ENCODE results near the gene SPOCK1. TPM values are rescaled to one million over a fixed set of nuclear protein-coding genes. Genes with fewer than 3 reads are reported as not detected.

Gene SPOCK1
- total RNA-seq, 1 experiment from 2014 or later: 4.0 TPM

DNA sequence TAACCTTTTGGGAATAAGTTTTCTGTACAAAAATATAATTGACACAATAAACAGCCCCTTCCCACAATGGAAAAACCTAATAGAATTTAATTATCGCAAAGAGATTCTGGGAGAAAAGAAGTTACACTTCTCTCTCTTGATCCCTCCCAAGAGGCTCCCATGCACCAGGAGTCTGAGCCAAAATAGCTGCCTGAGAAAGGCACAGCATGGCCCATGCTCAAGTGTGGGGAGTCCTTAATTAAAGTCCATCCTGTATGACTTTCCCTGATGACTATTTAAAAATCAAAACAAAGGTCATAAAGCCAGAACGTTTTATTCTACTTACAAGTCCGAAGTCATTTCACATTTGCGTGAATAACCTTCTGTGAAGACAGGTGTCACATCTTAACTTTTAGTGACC, 155.1 kb downstream of the SPOCK1 start:
- Histone ChIP-seq H3K27me3 (replicated peaks; ENCODE audit: insufficient read depth, low read depth, low read length, poor library complexity) (no peaks in the 10 kb centered on the region), H3K27ac (ENCODE audit: low read depth, low read length, poor library complexity, severe bottlenecking) (no peak overlapping the region), H3K9me3 (ENCODE audit: low read depth, low read length, poor library complexity, severe bottlenecking) (no peaks in the 10 kb centered on the region), H3K36me3 (ENCODE audit: insufficient read depth, low read length, poor library complexity, severe bottlenecking) (no peaks in the 10 kb centered on the region), H3K4me3 (ENCODE audit: low read depth, low read length, poor library complexity, severe bottlenecking) (no peak overlapping the region), H3K4me1 (ENCODE audit: insufficient read depth, low read length, poor library complexity, severe bottlenecking) (no peaks in the 10 kb centered on the region)
- POLR2A ChIA-PET (ENCODE audit: low non-redundant PET): interaction anchor here (0.6 kb wide), 1 partner anchor 173 kb away, joined by 5 read pairs; no protein-coding TSS in a partner anchor
- DNase-seq (ENCODE audit: low spot score): no peak
- no peak for TF ChIP-seq CTCF (conservative IDR thresholded peaks at IDR 0.05; ENCODE audit: low read depth, low read length)
- TF ChIP-seq EZH2 (IDR thresholded peaks at IDR 0.05; ENCODE audit: borderline replicate concordance, low read depth, low read length, poor library complexity, severe bottlenecking): no peak
- intact Hi-C loops (cut with micrococcal nuclease; ENCODE audit: unreplicated experiment): no loop called here
- CTCF ChIA-PET: no interaction called here
- BruUV-seq (replicated peaks): no TSS peak

DNA sequence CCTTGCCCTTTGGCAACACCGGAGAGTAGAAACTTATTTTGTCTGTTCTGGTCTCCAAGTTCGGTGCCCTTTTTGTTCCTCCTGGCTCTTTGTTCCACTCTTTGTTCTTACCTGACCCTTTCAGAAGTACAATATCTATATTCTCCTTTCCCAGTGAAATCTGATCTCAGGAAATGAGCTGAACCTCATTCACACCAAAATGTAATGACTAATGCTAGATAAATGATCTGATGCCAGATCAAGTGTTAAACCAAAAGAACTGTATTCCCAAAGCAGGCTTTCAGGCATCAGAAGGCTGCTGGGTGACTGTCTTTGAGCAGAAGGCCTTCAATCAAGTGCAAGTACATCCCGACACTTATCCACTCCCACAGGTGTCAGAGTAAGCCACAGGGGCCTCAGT, 156.4 kb downstream of the SPOCK1 start:
- no TSS peak for BruUV-seq (replicated peaks)
- intact Hi-C loops (cut with micrococcal nuclease; ENCODE audit: unreplicated experiment): no loop called here
- ChIA-PET POLR2A (ENCODE audit: low non-redundant PET) (no interaction called here), CTCF (no interaction called here)
- Histone ChIP-seq H3K4me3 (ENCODE audit: low read depth, low read length, poor library complexity, severe bottlenecking) (no peak overlapping the region), H3K27me3 (replicated peaks; ENCODE audit: insufficient read depth, low read depth, low read length, poor library complexity) (no peaks in the 10 kb centered on the region), H3K36me3 (ENCODE audit: insufficient read depth, low read length, poor library complexity, severe bottlenecking) (no peaks in the 10 kb centered on the region), H3K4me1 (ENCODE audit: insufficient read depth, low read length, poor library complexity, severe bottlenecking) (no peaks in the 10 kb centered on the region), H3K9me3 (ENCODE audit: low read depth, low read length, poor library complexity, severe bottlenecking) (no peaks in the 10 kb centered on the region), H3K27ac (ENCODE audit: low read depth, low read length, poor library complexity, severe bottlenecking) (no peak overlapping the region)
- DNase-seq (ENCODE audit: low spot score): no peak
- TF ChIP-seq EZH2 (IDR thresholded peaks at IDR 0.05; ENCODE audit: borderline replicate concordance, low read depth, low read length, poor library complexity, severe bottlenecking) (no peak), CTCF (conservative IDR thresholded peaks at IDR 0.05; ENCODE audit: low read depth, low read length) (no peak)

DNA sequence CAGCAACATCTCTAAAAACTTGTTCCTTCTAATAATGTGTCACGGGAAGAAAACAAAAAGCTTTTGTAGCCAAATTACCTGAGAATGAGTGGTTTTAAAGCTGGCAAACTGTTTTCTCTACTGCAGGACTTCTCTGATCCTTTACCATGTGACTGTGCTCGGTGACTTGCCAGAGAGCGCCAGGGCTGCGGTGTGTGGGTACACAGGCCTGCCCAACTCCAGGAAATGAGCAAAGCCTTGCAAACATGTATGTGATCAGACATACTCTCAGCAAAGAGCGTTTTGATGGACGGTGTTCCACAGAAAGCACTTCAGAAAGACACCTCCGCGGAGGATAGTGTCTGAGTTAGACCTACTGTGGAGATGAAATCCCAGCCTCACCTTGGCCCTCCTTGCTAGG, 157.3 kb downstream of the SPOCK1 start:
- intact Hi-C loops (cut with micrococcal nuclease; ENCODE audit: unreplicated experiment): no loop called here
- no peak for TF ChIP-seq CTCF (conservative IDR thresholded peaks at IDR 0.05; ENCODE audit: low read depth, low read length)
- no peak for TF ChIP-seq EZH2 (IDR thresholded peaks at IDR 0.05; ENCODE audit: borderline replicate concordance, low read depth, low read length, poor library complexity, severe bottlenecking)
- Histone ChIP-seq H3K4me3 (ENCODE audit: low read depth, low read length, poor library complexity, severe bottlenecking) (no peak overlapping the region), H3K27me3 (replicated peaks; ENCODE audit: insufficient read depth, low read depth, low read length, poor library complexity) (no peaks in the 10 kb centered on the region), H3K27ac (ENCODE audit: low read depth, low read length, poor library complexity, severe bottlenecking) (no peak overlapping the region), H3K9me3 (ENCODE audit: low read depth, low read length, poor library complexity, severe bottlenecking) (no peaks in the 10 kb centered on the region), H3K36me3 (ENCODE audit: insufficient read depth, low read length, poor library complexity, severe bottlenecking) (no peaks in the 10 kb centered on the region), H3K4me1 (ENCODE audit: insufficient read depth, low read length, poor library complexity, severe bottlenecking) (no peaks in the 10 kb centered on the region)
- CTCF ChIA-PET: no interaction called here
- POLR2A ChIA-PET (ENCODE audit: low non-redundant PET): no interaction called here
- BruUV-seq (replicated peaks): no TSS peak
- no peak for DNase-seq (ENCODE audit: low spot score)

Measured in A673 (cell line).